Measurements from ENCODE around the gene RNF14. TPM values are rescaled to one million over a fixed set of nuclear protein-coding genes. Genes with fewer than 3 reads are reported as not detected.
A peak's percentile ranks its signal among the peaks of the same experiment; 100 is the strongest.

RNF14 gene
- total and polyA plus RNA-seq, 2 of the 8 experiments (the other 6 are each of a cell fraction or from before 2014, with no cell fraction given) = 4.7 to 20.2 TPM

DNA sequence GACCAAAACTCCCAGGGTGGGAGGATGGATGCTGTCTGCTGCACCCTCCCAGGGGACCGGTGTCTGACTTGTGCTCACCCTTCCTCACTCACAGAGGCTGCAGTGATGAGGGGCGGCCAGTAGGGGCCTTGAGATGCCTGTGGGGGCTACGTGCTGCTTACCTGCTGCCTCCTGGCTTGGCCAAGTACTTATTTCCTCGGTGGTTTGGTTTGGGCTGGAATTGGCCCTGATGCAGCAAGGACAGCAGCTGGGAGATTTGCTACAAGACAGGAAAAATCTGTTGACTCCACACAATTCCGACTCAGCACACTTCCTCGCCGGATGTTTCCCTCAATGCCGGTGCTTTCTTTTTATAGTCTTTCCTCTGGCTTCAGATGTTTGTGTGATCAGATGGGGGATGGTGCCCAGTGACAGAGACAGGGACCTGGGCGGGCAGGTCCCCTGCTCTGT, 17.5 kb upstream of the RNF14 start:
- H3K23me2 ChIP-seq (ENCODE audit: low read depth, low read length) = no peaks in the 10 kb centered on the region

More for the DNA sequence above, 17.5 kb upstream of the RNF14 start:
- no peak overlapping the region for H2BK5ac ChIP-seq (ENCODE audit: low read depth, low read length)
- no peaks in the 10 kb centered on the region for H3K9me3 ChIP-seq (ENCODE audit: insufficient read depth in 2 of 2, low read depth in 1 of 2, low read length in 1 of 2)
- ChIA-PET CTCF (ENCODE audit: partially characterized antibody) (interaction anchor here (0.7 to 13.3 kb wide), 26 partner anchors 9 to 470 kb away, joined by 3 to 324 read pairs (median 4); partner anchors contain the start of genes DELE1 and RNF14), POLR2A (ENCODE audit: partially characterized antibody) (interaction anchor here (0.8 to 2.3 kb wide), 3 partner anchors 9 to 18 kb away, joined by 3 to 4 read pairs (median 3); partner anchors contain the start of gene RNF14)
- H4K91ac ChIP-seq (replicated peaks; ENCODE audit: insufficient read length, low read length) = no peak overlapping the region
- TF ChIP-seq, protein P1, sequence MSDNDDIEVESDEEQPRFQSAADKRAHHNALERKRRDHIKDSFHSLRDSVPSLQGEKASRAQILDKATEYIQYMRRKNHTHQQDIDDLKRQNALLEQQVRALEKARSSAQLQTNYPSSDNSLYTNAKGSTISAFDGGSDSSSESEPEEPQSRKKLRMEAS (IDR thresholded peaks at IDR 0.05) = peak; percentile 52; the same call in 1 of the 2 replicates
- no peak for TF ChIP-seq CBX8 (IDR thresholded peaks at IDR 0.05; ENCODE audit: borderline replicate concordance, low read depth, low read length)
- peak; percentile 69; the same call in 1 of the 2 replicates for TF ChIP-seq CREB1 (IDR thresholded peaks at IDR 0.05)
- TF ChIP-seq, protein P2, sequence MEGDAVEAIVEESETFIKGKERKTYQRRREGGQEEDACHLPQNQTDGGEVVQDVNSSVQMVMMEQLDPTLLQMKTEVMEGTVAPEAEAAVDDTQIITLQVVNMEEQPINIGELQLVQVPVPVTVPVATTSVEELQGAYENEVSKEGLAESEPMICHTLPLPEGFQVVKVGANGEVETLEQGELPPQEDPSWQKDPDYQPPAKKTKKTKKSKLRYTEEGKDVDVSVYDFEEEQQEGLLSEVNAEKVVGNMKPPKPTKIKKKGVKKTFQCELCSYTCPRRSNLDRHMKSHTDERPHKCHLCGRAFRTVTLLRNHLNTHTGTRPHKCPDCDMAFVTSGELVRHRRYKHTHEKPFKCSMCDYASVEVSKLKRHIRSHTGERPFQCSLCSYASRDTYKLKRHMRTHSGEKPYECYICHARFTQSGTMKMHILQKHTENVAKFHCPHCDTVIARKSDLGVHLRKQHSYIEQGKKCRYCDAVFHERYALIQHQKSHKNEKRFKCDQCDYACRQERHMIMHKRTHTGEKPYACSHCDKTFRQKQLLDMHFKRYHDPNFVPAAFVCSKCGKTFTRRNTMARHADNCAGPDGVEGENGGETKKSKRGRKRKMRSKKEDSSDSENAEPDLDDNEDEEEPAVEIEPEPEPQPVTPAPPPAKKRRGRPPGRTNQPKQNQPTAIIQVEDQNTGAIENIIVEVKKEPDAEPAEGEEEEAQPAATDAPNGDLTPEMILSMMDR (IDR thresholded peaks at IDR 0.05; ENCODE audit: control extremely low read depth in 1 of 3, insufficient read depth in 1 of 3, low read depth in 1 of 3, low read length in 3 of 3) = peak; percentile 80 to 98 (median 93)
- no peak for TF ChIP-seq FOSL1 (IDR thresholded peaks at IDR 0.05; ENCODE audit: insufficient read depth, low read depth, low read length)
- TF ChIP-seq RAD21 (IDR thresholded peaks at IDR 0.05 in 1 of 2, conservative IDR thresholded peaks at IDR 0.05 in 1 of 2; ENCODE audit: low read depth in 2 of 2, low read length in 2 of 2) = peak; percentile 45 to 63
- TF ChIP-seq CEBPB (IDR thresholded peaks at IDR 0.05; ENCODE audit: low read depth, low read length) = no peak
- no peak for TF ChIP-seq SRF (IDR thresholded peaks at IDR 0.05; ENCODE audit: low read depth, low read length)
- TF ChIP-seq EGR1 (IDR thresholded peaks at IDR 0.05; ENCODE audit: borderline replicate concordance, low read depth, low read length) = no peak
- no peak overlapping the region for H3K4me2 ChIP-seq (ENCODE audit: insufficient read depth in 1 of 2, low read depth in 2 of 2, low read length in 2 of 2)
- H3K56ac ChIP-seq (replicated peaks; ENCODE audit: insufficient read length, low read depth, low read length) = no peak overlapping the region
- no peak overlapping the region for H2AK5ac ChIP-seq (ENCODE audit: low read depth, low read length)
- no peak overlapping the region for H3K4ac ChIP-seq (replicated peaks; ENCODE audit: insufficient read length, low read depth, low read length)
- no peak overlapping the region for H3K23ac ChIP-seq (ENCODE audit: insufficient read length)
- no peaks in the 10 kb centered on the region; a peak in 1 of 7 replicates for H3K27me3 ChIP-seq (replicated peaks in 1 of 4; ENCODE audit: control insufficient read depth in 3 of 4, extremely low read depth in 1 of 4, insufficient read depth in 3 of 4, low read length in 3 of 4)
- no peak overlapping the region for H2BK12ac ChIP-seq (ENCODE audit: low read depth, low read length)
- no peaks in the 10 kb centered on the region for H3K79me1 ChIP-seq (ENCODE audit: low read depth, low read length)
- peak overlapping the region; percentile 19; the same call in 1 of the 2 replicates for H4K8ac ChIP-seq (ENCODE audit: extremely low read depth, insufficient read depth, low read length)
- H3K18ac ChIP-seq (ENCODE audit: extremely low read depth, low read length) = no peak overlapping the region
- no peak overlapping the region for H2BK15ac ChIP-seq (ENCODE audit: low read length)
- H2AFZ ChIP-seq (ENCODE audit: low read length) = no peak overlapping the region
- no peak overlapping the region for H3K9ac ChIP-seq (replicated peaks in 1 of 4; ENCODE audit: extremely low read depth in 1 of 4, low read depth in 3 of 4, low read length in 3 of 4)
- 49% methylated on average over 9 of the region's 9 CpGs; no CpG with 5 or more reads in 1 of the 2 experiments for WGBS, 2 experiments (ENCODE audit: extremely low coverage in 1 of 2, insufficient coverage in 1 of 2, insufficient read length in 1 of 2, insufficient replicate concordance in 2 of 2, low coverage in 1 of 2, low lambda C conversion rate in 2 of 2, missing lambda C conversion rate in 1 of 2)
- no peak overlapping the region for H3K14ac ChIP-seq (ENCODE audit: insufficient read length)
- H3K4me1 ChIP-seq (replicated peaks in 1 of 4; ENCODE audit: control insufficient read depth in 3 of 4, insufficient read depth in 4 of 4, low read length in 3 of 4) = peaks cover 0 to 3% (median under 1%) of the 10 kb centered on the region in 4 experiments; a peak in 3 of 7 replicates
- FAIRE-seq = peak; percentile 95
- H3K36me3 ChIP-seq (ENCODE audit: control insufficient read depth in 2 of 4, insufficient read depth in 4 of 4, low read length in 3 of 4) = no peaks in the 10 kb centered on the region
- DNase-seq (ENCODE audit: low read depth in 1 of 2, low spot score in 2 of 2) = peak; percentile 50 to 82
- H3K4me3 ChIP-seq (ENCODE audit: extremely low read depth in 1 of 4, insufficient read depth in 2 of 4, low read depth in 3 of 4, low read length in 4 of 4) = no peak overlapping the region
- H3K79me2 ChIP-seq (ENCODE audit: control insufficient read depth in 1 of 2, insufficient read depth in 2 of 2, low read length in 2 of 2) = no peaks in the 10 kb centered on the region
- no peaks in the 10 kb centered on the region for H4K20me1 ChIP-seq (replicated peaks in 1 of 2; ENCODE audit: control insufficient read depth in 1 of 2, insufficient read depth in 2 of 2, low read length in 2 of 2)
- no peak overlapping the region for H2BK120ac ChIP-seq (replicated peaks; ENCODE audit: low read depth, low read length)
- no peak overlapping the region for H2BK20ac ChIP-seq (ENCODE audit: low read length)
- no peak overlapping the region for H3K27ac ChIP-seq (ENCODE audit: low read depth, low read length)
- no peak overlapping the region for H4K5ac ChIP-seq (ENCODE audit: insufficient read length, low read depth, low read length)

Data from H1 (cell line).